Measurements from ENCODE around the gene BIRC7. TPM values are rescaled to one million over a fixed set of nuclear protein-coding genes. Genes with fewer than 3 reads are reported as not detected.

BIRC7 gene
- total RNA-seq, 1 experiment from 2014 or later, result not detected

DNA sequence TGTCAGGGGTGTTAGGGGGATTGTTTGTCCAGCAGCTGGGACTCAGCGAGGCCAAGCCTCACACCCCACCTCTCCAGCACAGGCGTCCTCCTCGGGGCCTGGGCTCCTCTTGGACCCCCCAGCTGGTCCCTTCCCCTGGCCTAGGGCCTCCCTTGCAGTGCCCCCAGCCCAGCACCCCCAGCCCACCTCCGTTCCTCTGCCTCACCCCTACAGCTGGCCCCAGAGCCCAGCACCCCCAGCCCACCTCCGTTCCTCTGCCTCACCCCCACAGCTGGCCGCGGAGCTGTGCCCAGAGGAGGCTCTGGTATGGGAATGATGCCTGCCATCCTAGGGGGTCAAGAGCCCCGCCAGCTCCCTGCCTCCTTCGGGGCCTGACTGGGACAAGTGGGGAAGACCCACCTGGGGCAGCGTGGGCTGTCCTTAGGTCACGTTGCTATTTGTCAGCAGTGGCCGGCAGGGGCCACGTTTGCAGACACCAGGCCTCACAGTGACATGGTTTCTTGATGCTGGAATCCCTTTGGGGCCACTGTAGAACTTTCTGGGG lies 49.3 kb downstream of the BIRC7 start:
- Histone ChIP-seq H3K27ac (no peak overlapping the region), H3K27me3 (replicated peaks) (no peaks in the 10 kb centered on the region), H3K36me3 (peaks cover 80% of the 10 kb centered on the region), H3K9me3 (replicated peaks) (no peaks in the 10 kb centered on the region), H3K4me1 (replicated peaks) (no peaks in the 10 kb centered on the region), H3K4me3 (no peak overlapping the region)
- DNase-seq (ENCODE audit: low read depth in 1 of 2, low spot score in 2 of 2), result no peak

DNA sequence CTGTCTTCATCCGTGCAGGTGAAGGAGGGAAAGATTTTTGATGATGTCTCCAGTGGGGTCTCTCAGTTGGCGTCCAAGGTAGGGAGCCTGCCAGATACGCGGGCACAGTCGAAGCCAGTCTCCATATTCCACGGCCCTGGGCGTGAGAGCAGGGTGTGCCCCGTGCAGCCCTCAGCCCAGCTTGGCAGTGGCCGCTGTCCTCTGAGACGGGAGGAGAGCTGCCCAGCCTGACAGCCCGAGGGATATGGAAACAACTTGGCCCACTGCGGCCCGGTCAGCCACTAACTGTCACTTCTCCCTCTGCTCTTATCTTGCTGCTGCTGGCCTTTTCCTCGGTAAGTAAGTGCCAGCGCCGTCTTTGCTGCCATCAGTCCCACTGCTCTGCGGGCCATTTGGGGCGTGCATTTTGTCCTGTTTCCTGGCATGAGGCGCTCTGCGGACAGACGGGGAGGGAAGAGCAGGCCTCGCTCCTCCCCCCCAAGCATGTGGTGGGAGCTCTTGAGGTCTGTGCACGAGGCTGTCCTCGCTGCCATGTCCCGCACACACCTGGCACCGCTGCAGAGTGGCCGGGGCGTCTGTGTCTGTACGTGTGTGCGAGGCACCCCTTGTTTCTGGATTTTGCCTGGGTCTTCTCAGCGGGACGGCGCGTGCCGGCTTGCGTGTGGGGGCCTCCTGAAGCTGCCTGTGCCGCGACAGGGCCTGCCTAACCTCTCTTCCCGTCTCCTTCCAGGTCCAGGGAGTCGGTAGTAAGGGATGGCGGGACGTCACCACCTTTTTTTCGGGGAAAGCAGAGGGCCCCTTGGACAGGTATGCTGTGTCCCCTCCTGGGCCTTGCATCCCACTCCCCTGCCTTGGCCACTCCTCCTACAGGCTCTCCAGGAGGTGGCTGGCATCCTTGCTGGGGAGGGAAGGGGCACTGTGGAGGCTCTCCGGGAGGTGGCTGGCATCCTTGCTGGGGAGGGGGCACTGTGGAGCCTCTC lies 50.2 kb downstream of the BIRC7 start:
- peaks cover 75% of the 10 kb centered on the region for H3K36me3 ChIP-seq
- no peaks in the 10 kb centered on the region for H3K9me3 ChIP-seq (replicated peaks)
- no peak overlapping the region for H3K27ac ChIP-seq
- DNase-seq (ENCODE audit: low read depth in 1 of 2, low spot score in 2 of 2), result no peak
- H3K4me3 ChIP-seq, result no peak overlapping the region
- no peaks in the 10 kb centered on the region for H3K4me1 ChIP-seq (replicated peaks)
- H3K27me3 ChIP-seq (replicated peaks), result no peaks in the 10 kb centered on the region

DNA sequence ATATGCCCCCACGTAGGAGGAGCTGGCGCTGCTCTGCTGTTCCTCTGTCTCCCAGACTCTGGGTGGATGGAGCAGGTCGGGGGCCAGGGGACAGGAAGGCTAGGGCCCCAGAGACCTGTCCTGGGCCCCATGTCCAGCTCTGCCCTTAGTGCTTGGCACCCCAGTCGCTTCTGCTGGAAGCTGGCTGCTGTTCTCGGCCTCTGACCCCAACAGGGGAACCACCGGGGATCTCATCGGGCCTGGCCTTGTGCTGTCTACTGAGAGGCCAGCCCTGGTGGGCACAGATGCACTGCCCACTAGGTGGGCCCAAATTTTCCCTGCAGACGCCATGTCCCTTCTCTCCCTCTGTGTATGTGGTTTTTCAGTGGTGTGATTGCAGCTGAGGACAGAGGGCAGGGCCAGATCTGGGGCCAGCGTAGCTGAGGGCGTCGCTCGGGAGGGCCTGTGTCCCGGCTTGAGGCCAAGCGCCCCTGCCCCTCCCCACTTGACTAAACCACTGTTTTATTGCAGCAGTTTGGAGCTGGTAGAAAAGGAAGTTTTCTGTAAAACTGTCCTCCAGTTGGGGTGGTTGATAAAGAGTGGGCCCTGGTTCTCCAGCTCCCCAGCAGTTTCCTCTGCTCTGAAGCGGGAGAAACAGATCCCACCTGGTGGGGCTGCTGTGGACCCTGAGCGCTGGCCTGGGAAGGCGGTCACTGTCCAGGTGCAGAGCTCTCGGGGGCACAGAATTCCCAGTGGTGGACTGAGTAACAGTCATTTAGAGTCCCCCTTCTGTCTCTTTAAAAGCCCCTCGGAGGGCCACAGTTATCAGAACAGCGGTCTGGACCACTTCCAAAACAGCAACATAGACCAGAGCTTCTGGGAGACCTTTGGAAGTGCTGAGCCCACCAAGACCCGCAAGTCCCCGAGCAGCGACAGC lies 51.3 kb downstream of the BIRC7 start:
- H3K4me3 ChIP-seq, result no peak overlapping the region
- H3K9me3 ChIP-seq (replicated peaks), result 0 out of 2 replicates have a peak, but pooled peaks cover 3% of the 10 kb centered on the region

DNA sequence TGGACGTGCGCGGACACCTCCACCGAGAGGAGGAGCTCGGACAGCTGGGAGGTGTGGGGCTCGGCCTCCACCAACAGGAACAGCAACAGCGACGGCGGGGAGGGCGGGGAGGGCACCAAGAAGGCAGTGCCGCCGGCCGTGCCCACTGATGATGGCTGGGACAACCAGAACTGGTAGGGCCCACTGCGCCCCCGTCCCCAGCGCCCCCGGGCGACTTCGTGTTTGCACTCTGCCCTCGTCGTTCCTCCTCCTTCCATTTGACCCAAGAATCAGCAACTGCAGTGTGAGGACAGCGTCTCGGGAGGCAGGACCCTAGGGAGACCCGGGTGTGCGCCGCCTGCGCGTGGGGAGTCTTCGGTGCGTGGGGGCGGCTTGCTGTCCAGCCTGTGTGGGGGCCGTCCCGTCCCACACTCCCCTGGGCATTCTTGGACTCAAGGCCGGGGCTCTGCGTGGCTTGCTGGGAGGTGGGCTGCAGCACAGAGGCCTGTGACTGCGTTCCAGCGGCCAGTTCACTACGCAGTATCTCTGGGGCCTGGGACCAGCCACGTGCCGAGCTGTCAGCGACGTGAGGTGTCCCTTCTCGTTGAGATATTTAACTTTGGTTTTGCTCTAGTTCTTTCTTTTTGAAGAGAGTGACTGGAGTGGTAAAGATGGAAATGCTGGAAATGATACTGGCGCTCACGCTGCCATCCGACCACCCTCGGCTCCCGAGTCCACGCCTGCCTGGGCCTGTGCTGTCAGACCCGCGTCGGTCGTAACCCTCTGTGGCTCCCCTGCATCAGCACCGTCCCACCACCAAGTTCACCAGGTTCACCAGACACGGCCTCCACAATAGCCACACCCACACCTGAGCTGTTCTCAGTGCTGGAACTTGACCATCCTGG lies 52.2 kb downstream of the BIRC7 start:
- peaks cover 60% of the 10 kb centered on the region for H3K36me3 ChIP-seq
- no peak for DNase-seq (ENCODE audit: low read depth in 1 of 2, low spot score in 2 of 2)
- 0 out of 2 replicates have a peak, but pooled peaks cover 3% of the 10 kb centered on the region for H3K9me3 ChIP-seq (replicated peaks)
- H3K4me1 ChIP-seq (replicated peaks), result 0 out of 2 replicates have a peak, but pooled peaks cover 4% of the 10 kb centered on the region
- H3K4me3 ChIP-seq, result no peak overlapping the region
- no peaks in the 10 kb centered on the region for H3K27me3 ChIP-seq (replicated peaks)
- no peak overlapping the region for H3K27ac ChIP-seq

More for the DNA sequence above, 51.3 kb downstream of the BIRC7 start:
- no peaks in the 10 kb centered on the region for H3K27me3 ChIP-seq (replicated peaks)
- no peak overlapping the region for H3K27ac ChIP-seq
- H3K4me1 ChIP-seq (replicated peaks), result 0 out of 2 replicates have a peak, but pooled peaks cover 4% of the 10 kb centered on the region
- peaks cover 67% of the 10 kb centered on the region for H3K36me3 ChIP-seq
- no peak for DNase-seq (ENCODE audit: low read depth in 1 of 2, low spot score in 2 of 2)

DNA sequence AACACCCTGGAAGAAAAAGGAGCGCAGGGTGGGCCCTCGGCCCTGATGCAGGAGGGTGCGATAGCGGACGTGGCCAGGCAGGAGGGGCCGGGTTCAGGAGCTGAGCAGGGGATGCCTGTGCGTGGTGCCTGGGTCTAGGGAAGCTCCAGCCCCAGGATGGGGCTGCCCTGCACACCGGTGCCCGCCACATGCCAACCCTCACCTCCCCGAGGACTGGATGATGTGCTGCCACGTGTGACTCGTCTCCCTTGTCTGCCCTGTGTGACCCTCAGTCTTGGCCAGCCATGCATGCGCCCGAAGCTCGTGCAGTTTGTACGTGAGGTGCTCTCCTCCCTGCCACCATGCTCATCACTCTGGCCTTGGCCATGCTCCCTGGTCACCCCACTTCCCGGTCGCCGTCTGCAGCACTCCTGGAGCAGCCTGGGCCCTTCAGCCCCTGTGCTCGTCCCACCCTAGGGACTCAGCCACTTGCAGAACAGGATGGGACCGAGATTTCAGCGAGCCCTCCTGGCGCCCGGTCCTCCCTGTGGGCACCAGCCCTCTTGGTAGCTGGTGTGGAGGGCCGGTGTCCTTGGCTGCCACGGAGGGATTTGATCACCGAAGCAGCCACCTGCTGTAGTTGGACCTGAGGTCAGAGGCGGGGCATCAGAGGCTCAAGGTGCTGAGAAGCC lies 53.0 kb downstream of the BIRC7 start:
- Histone ChIP-seq H3K36me3 (peaks cover 52% of the 10 kb centered on the region), H3K27me3 (replicated peaks) (no peaks in the 10 kb centered on the region)
- DNase-seq (ENCODE audit: low read depth in 1 of 2, low spot score in 2 of 2), result no peak

DNA sequence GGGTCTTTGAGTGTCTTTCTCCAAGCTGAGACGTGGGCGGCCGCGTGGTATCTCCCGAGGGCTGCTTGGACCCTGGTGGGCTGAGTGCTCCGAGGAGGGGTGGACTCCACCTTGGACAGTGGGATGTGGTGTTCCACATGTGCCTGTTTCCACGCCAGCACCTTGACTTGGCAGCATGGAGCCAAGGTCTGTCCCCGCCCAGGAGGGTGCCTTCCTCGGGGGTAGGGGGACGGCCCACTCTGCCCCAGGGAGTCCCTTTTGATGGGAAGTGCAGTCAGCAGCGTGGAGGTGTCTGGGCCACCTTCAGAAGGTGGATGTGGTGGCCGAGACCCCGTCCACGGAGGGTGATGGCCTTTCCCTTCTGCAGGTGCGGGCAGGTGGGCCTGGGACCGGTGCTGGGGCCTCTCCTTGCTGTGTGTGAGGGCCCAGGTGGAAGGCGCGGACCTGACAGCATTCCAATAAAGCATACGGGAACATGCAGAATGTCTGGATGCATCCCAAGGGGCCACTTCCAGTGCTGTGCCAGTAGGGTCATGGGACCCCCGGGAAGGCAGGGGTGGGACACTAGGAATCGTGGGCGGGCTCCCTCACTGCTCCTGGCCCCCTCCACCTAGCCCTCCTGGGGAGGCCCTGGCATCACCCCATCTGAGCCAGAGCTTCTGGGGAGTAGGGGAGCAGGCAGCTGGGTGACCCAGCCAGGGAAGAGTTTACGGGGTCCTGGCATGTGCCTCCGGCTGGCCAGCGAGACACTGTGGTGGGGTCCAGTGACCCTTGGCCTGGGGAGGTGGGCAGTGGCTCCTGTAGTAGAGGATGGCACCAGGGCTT lies 53.8 kb downstream of the BIRC7 start:
- Histone ChIP-seq H3K27me3 (replicated peaks) (no peaks in the 10 kb centered on the region), H3K4me1 (replicated peaks) (0 out of 2 replicates have a peak, but pooled peaks cover 4% of the 10 kb centered on the region), H3K36me3 (peaks cover 48% of the 10 kb centered on the region), H3K9me3 (replicated peaks) (0 out of 2 replicates have a peak, but pooled peaks cover 3% of the 10 kb centered on the region), H3K27ac (no peak overlapping the region), H3K4me3 (no peak overlapping the region)
- DNase-seq (ENCODE audit: low read depth in 1 of 2, low spot score in 2 of 2), result no peak

More for the DNA sequence above, 53.0 kb downstream of the BIRC7 start:
- Histone ChIP-seq H3K27ac (no peak overlapping the region), H3K4me3 (no peak overlapping the region), H3K9me3 (replicated peaks) (0 out of 2 replicates have a peak, but pooled peaks cover 3% of the 10 kb centered on the region), H3K4me1 (replicated peaks) (0 out of 2 replicates have a peak, but pooled peaks cover 4% of the 10 kb centered on the region)

Other genes starting within 250 kb of the BIRC7 start
- not detected in 2 replicates for gene BHLHE23, start 228.9 kb upstream of the BIRC7 start, total RNA-seq (2014; rRNA removed; shearing (Covaris generic))
- gene YTHDF1, start 19.8 kb upstream of the BIRC7 start, total RNA-seq (2014; rRNA removed; shearing (Covaris generic)), result 23.7 and 30.2 TPM in 2 replicates
- gene NKAIN4, start 18.6 kb downstream of the BIRC7 start, total RNA-seq (2014; rRNA removed; shearing (Covaris generic)), result not detected in 2 replicates
- 63.0 and 70.9 TPM in 2 replicates for gene ARFGAP1, start 36.9 kb downstream of the BIRC7 start, total RNA-seq (2014; rRNA removed; shearing (Covaris generic))
- not detected in 2 replicates for gene COL20A1, start 57.3 kb downstream of the BIRC7 start, total RNA-seq (2014; rRNA removed; shearing (Covaris generic))
- not detected in 2 replicates for gene CHRNA4, start 125.4 kb downstream of the BIRC7 start, total RNA-seq (2014; rRNA removed; shearing (Covaris generic))
- not detected in 2 replicates for gene KCNQ2, start 236.8 kb downstream of the BIRC7 start, total RNA-seq (2014; rRNA removed; shearing (Covaris generic))